A673 (cell line): Measurements from ENCODE around the gene DEGS1. TPM values are rescaled to one million over a fixed set of nuclear protein-coding genes. Genes with fewer than 3 reads are reported as not detected.

Experiments
- BruUV-seq: library from RNA; stranded (reverse); fragments of 400-500 nt; replicated peaks from 2 replicates; lab custom pipeline; 2021; lab: Mats Ljungman, UMichigan
- CTCF ChIA-PET: fragments of 300-600 bp; sonication (Branson Sonifier 250); formaldehyde crosslinking; loops from one replicate; lab custom pipeline; 2022; ENCODE audit warnings: antibody characterized with exemption; lab: Charles Lee
- POLR2A ChIA-PET: fragments of 300-600 bp; sonication (Branson Sonifier 250); formaldehyde crosslinking; loops from one replicate; lab custom pipeline; 2022; ENCODE audit warnings: antibody characterized with exemption; ENCODE audit not compliant: low non-redundant PET; lab: Charles Lee
- DNase-seq: peaks from one replicate; pipeline ENCODE4 v3.0.0-alpha.2; 2015; ENCODE audit warnings: low spot score
- H3K27ac ChIP-seq: fragments of 200-600 bp; sonication (generic); 2 replicates; pipeline ENCODE4 v1.5.1; 2016; ENCODE audit warnings: mixed run types, low read depth, mild to moderate bottlenecking, mixed read lengths, antibody characterized with exemption, low read length; ENCODE audit not compliant: poor library complexity, severe bottlenecking
- H3K27me3 ChIP-seq: fragments of 200-600 bp; sonication (generic); replicated peaks from 2 replicates; pipeline ENCODE4 v1.6.1; 2017; ENCODE audit warnings: mixed run types, low read depth, mild to moderate bottlenecking, mixed read lengths, antibody characterized with exemption, low read length; ENCODE audit not compliant: insufficient read depth, poor library complexity
- H3K36me3 ChIP-seq: fragments of 200-600 bp; sonication (generic); 2 replicates; pipeline ENCODE4 v1.6.1; 2016; ENCODE audit warnings: mixed run types, mild to moderate bottlenecking, mixed read lengths, antibody characterized with exemption, low read length; ENCODE audit not compliant: insufficient read depth, poor library complexity, severe bottlenecking
- H3K4me1 ChIP-seq: fragments of 200-600 bp; sonication (generic); 2 replicates; pipeline ENCODE4 v1.6.1; 2017; ENCODE audit warnings: mixed run types, mild to moderate bottlenecking, mixed read lengths, antibody characterized with exemption, low read length; ENCODE audit not compliant: insufficient read depth, poor library complexity, severe bottlenecking
- H3K4me3 ChIP-seq: fragments of 200-600 bp; sonication (generic); 2 replicates; pipeline ENCODE4 v1.5.1; 2016; ENCODE audit warnings: low read depth, mixed run types, mild to moderate bottlenecking, mixed read lengths, low read length; ENCODE audit not compliant: poor library complexity, severe bottlenecking
- H3K9me3 ChIP-seq: fragments of 200-600 bp; sonication (generic); 2 replicates; pipeline ENCODE4 v1.6.1; 2016; ENCODE audit warnings: mixed run types, low read depth, mild to moderate bottlenecking, mixed read lengths, antibody characterized with exemption, low read length; ENCODE audit not compliant: poor library complexity, severe bottlenecking
- EZH2 ChIP-seq: fragments of 200-600 bp; sonication (generic); IDR thresholded peaks from 2 replicates; pipeline ENCODE4 v1.6.1; 2017; ENCODE audit warnings: borderline replicate concordance, low read depth, mild to moderate bottlenecking, mixed read lengths, antibody characterized with exemption, low read length; ENCODE audit not compliant: poor library complexity, severe bottlenecking
- intact Hi-C: fragments of 100-400 bp; cut with micrococcal nuclease; formaldehyde crosslinking; loops from one replicate; pipeline ENCODE4 v1.10.0; 2022; ENCODE audit not compliant: unreplicated experiment
- total RNA-seq: library from RNA; stranded (reverse); gene quantifications from 2 replicates; pipeline ENCODE4 v1.2.3, GENCODE V29; 2021
- TF ChIP-seq, protein P1 (sequence below): fragments of 300-800, 200-600 bp; sonication (generic); conservative IDR thresholded peaks from 2 replicates; pipeline ENCODE4 v1.5.1; 2017; ENCODE audit warnings: low read depth, mild to moderate bottlenecking, antibody characterized with exemption, low read length, moderate library complexity, mixed read lengths

Gene DEGS1
- total RNA-seq, 1 experiment from 2014 or later, result 70.0 TPM

DNA sequence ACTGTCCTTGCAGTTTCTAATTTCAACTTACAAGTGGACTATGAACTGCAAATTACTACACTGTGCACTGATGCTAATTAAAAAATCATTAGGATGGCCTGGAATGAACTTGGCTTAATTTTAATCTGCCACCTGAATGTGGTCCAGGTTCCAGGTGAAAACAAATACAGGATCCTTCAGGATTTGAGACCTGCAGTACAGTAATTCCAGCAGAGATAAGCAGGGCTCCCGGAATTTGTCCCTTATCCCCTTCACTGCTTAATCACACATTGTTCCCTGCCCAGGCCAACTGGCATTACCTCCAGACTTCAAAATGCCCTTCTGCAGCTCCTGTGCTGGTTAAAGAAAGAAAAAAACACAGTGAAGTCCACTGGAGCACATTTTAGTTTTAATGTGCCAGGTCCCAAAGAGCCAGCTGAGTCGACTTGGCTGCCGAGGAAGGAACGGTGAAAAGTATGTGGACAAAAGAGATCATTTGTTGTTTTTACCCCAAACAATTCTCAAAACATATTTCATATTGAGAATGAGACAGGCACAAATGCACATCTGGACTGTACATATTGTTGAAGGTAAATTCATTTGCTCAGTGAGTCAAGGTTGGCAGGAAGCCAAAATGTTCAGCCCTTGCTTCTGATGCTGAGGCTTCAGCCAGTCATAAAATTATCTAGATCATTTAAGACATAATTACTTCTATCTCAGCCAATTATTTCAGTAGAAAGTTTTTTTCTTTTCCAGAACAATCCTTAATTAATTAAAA is 28.3 kb downstream of the DEGS1 start:
- intact Hi-C loops, result no loop called here
- H3K27me3 ChIP-seq, result no peaks in the 10 kb centered on the region
- BruUV-seq, result no TSS peak
- DNase-seq, result peak; percentile 35
- no peak overlapping the region for H3K27ac ChIP-seq
- CTCF ChIA-PET, result no interaction called here
- H3K4me3 ChIP-seq, result no peak overlapping the region
- no peaks in the 10 kb centered on the region for H3K36me3 ChIP-seq
- TF ChIP-seq, protein P1, sequence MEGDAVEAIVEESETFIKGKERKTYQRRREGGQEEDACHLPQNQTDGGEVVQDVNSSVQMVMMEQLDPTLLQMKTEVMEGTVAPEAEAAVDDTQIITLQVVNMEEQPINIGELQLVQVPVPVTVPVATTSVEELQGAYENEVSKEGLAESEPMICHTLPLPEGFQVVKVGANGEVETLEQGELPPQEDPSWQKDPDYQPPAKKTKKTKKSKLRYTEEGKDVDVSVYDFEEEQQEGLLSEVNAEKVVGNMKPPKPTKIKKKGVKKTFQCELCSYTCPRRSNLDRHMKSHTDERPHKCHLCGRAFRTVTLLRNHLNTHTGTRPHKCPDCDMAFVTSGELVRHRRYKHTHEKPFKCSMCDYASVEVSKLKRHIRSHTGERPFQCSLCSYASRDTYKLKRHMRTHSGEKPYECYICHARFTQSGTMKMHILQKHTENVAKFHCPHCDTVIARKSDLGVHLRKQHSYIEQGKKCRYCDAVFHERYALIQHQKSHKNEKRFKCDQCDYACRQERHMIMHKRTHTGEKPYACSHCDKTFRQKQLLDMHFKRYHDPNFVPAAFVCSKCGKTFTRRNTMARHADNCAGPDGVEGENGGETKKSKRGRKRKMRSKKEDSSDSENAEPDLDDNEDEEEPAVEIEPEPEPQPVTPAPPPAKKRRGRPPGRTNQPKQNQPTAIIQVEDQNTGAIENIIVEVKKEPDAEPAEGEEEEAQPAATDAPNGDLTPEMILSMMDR, result no peak
- TF ChIP-seq EZH2, result no peak
- POLR2A ChIA-PET, result no interaction called here
- H3K9me3 ChIP-seq, result no peaks in the 10 kb centered on the region
- H3K4me1 ChIP-seq, result no peaks in the 10 kb centered on the region

GRCh38 chr1:224212618-224213061 is 29.6 kb downstream of the DEGS1 start:
- no peaks in the 10 kb centered on the region for H3K9me3 ChIP-seq
- no TSS peak for BruUV-seq
- H3K4me3 ChIP-seq, result no peak overlapping the region
- H3K36me3 ChIP-seq, result no peaks in the 10 kb centered on the region
- DNase-seq, result no peak
- TF ChIP-seq, protein P1, result no peak
- no peak for TF ChIP-seq EZH2
- ChIA-PET POLR2A (no interaction called here), CTCF (no interaction called here)
- H3K27me3 ChIP-seq, result no peaks in the 10 kb centered on the region
- H3K4me1 ChIP-seq, result no peaks in the 10 kb centered on the region
- intact Hi-C loops, result no loop called here
- no peak overlapping the region for H3K27ac ChIP-seq

DNA sequence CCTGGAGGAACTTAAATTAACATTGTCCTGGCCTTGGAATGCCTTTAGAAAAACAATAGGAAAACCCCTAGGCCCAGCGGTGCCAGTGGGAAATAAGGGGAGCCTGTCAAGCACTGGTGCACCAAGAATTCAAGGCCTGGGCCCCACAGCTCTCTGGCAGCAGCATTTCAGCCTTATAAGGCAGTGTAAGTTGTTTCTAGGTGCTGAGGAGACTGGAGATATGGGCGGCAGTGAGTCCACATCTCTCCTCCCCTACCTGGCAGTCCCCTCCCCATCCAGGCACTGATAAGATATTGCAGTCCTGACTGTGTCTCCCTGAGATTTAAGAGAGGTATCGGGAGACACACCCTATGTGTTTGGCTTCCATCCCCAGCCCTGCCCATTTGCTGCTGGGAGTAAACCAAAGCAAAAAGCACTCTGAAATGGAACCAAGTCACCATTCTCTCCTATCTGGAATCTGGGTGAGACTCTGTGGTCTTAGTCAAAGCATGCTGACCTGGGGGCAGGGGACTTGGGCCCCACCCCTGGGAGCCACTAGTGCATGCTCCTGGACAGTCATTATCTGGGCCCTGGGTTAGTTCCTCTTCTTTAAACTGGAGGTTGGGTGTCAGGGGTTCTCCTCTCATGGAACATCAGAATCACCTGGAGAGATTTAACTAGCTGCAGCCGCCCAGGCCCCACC is 30.5 kb downstream of the DEGS1 start:
- BruUV-seq, result no TSS peak
- ChIA-PET POLR2A (no interaction called here), CTCF (no interaction called here)
- intact Hi-C loops, result no loop called here
- TF ChIP-seq EZH2, result no peak
- TF ChIP-seq, protein P1, result no peak
- Histone ChIP-seq H3K9me3 (no peaks in the 10 kb centered on the region), H3K27ac (no peak overlapping the region), H3K4me3 (no peak overlapping the region), H3K36me3 (no peaks in the 10 kb centered on the region), H3K27me3 (no peaks in the 10 kb centered on the region), H3K4me1 (peaks cover 7% of the 10 kb centered on the region)
- DNase-seq, result no peak
